ENCODE measurements around the gene MEF2C. TPM values are rescaled to one million over a fixed set of nuclear protein-coding genes. Genes with fewer than 3 reads are reported as not detected.
"Not testable (repeated sequence)": the region's sequence is repeated elsewhere in the genome, so short reads cannot be mapped to it uniquely, and the experiment has no call there.

MEF2C gene
- total RNA-seq, 3 donors from 2014 or later (not counting 1 experiment from before 2014, with no cell fraction given): 9.2 to 22.0 (median 18.3) TPM

DNA sequence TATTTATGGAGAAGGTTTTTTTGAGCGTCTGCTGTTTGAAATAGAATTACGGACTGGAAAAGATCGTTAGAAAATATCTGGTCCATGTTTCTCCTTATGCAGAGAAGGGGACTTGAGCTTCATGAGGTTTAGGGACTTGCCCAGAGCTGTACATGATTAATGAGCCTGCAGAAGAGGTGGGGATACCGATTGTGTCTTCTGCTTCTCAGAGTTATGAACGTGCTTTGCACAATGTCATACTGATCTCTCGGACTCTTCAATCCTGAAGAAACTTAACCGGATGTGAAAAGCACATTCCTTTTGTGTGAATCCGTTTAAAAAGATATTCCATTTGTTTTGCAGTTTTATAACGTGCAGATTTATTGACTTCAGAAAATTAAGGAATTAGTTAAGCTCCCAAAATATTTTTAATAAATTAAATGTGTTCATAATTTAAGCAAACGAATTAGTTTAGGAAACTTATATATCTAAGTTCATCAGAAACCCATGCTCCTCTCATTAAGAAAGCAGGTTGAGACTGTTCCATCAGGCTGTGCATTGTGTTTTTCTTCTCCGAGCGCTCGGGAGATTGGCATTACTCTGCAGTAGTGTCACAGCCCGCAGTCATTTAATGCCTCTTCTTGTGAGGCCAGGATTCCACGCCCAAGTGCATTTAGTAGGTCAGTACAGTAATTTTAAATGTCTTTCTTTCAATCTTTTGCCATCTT is 40.8 kb upstream of the MEF2C start:
- Mint-ChIP-seq H3K27ac (no peak overlapping the region), H3K4me3 (no peak overlapping the region), H3K9me3 (no peaks in the 10 kb centered on the region), H3K27me3 (ENCODE audit: low read depth in 2 of 2) (peaks cover 4 to 6% of the 10 kb centered on the region in 2 donors), H3K4me1 (no peaks in the 10 kb centered on the region), H3K36me3 (no peaks in the 10 kb centered on the region)
- no peaks in the 10 kb centered on the region for H3K4me1 ChIP-seq (ENCODE audit: control insufficient read depth, insufficient read depth, low read length)
- WGBS (ENCODE audit: insufficient coverage): 90% methylated on average over 13 of the region's 15 CpGs
- H3K27me3 ChIP-seq (ENCODE audit: control insufficient read depth, insufficient read depth, low read length): no peaks in the 10 kb centered on the region
- H3K27ac ChIP-seq (ENCODE audit: low read length): no peak overlapping the region
- TF ChIP-seq CTCF (IDR thresholded peaks at IDR 0.05): no peak
- H3K4me3 ChIP-seq (ENCODE audit: low read length): no peak overlapping the region
- H3K36me3 ChIP-seq (ENCODE audit: control insufficient read depth, insufficient read depth, low read length): no peaks in the 10 kb centered on the region
- no peak for DNase-seq
- intact Hi-C loops (cut with micrococcal nuclease): no loop called here
- H3K9me3 ChIP-seq (ENCODE audit: control insufficient read depth, insufficient read depth, low read length): no peaks in the 10 kb centered on the region
- no peak for ATAC-seq

DNA sequence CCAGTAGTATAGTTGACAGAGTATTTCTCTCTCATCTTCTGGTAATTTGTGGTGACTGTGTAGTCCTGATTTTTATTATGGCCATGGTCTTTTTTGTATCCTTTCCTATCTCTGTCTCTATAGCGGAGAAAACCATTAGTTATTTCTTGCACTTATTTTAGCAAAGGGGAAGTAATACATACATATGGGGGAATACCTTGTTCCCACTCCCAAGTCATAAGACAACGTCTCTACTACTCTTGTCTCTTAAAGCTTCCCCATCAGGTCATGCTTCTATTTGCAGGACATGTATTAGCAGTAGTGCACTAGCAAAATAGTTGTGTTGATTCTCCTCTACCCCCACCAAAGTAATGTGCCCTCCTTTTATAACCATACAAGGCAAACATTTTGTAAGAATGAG is 29.8 kb upstream of the MEF2C start:
- H3K9me3 ChIP-seq (ENCODE audit: control insufficient read depth, insufficient read depth, low read length); H3K36me3 Mint-ChIP-seq; H3K4me3 ChIP-seq (ENCODE audit: low read length); intact Hi-C loops (cut with micrococcal nuclease); H3K4me3 Mint-ChIP-seq; H3K27ac ChIP-seq (ENCODE audit: low read length); H3K27ac Mint-ChIP-seq; H3K27me3 ChIP-seq (ENCODE audit: control insufficient read depth, insufficient read depth, low read length); ATAC-seq; H3K27me3 Mint-ChIP-seq (ENCODE audit: low read depth in 2 of 2); H3K36me3 ChIP-seq (ENCODE audit: control insufficient read depth, insufficient read depth, low read length); H3K4me1 ChIP-seq (ENCODE audit: control insufficient read depth, insufficient read depth, low read length); H3K9me3 Mint-ChIP-seq; DNase-seq; H3K4me1 Mint-ChIP-seq: not testable (repeated sequence)
- no CpG with 5 or more reads among the region's 2 CpGs for WGBS (ENCODE audit: insufficient coverage)

DNA sequence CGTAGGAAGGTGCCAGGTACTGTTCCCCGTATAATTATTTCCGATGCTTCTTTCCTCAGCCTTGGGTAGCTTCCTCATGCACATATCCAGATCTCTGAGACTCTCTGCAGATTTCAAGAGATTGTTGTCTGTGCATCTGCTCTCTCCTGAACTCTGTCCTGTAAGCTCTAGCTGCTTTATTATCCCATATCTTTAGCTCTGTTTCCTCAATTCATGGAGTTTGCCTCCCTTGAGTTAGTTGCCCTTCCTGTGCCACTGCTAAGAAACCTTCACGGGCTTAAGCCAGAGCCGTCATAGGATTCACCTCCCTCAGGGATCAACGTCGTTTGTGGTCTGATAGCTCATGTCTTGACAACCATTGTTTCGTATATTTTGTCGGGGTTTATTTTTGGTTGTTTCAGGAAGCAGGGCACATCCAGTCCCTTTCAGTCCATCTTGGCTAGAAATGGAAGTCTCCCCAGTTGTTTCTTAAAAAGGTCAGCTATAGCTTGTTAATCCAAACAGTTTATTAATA is 28.1 kb upstream of the MEF2C start:
- H3K27ac Mint-ChIP-seq; H3K4me1 Mint-ChIP-seq; H3K4me3 ChIP-seq (ENCODE audit: low read length); H3K9me3 Mint-ChIP-seq; intact Hi-C loops (cut with micrococcal nuclease); H3K36me3 ChIP-seq (ENCODE audit: control insufficient read depth, insufficient read depth, low read length); ATAC-seq; H3K9me3 ChIP-seq (ENCODE audit: control insufficient read depth, insufficient read depth, low read length); H3K4me3 Mint-ChIP-seq; H3K27me3 Mint-ChIP-seq (ENCODE audit: low read depth in 2 of 2); H3K27me3 ChIP-seq (ENCODE audit: control insufficient read depth, insufficient read depth, low read length); DNase-seq; H3K4me1 ChIP-seq (ENCODE audit: control insufficient read depth, insufficient read depth, low read length); H3K27ac ChIP-seq (ENCODE audit: low read length); H3K36me3 Mint-ChIP-seq: not testable (repeated sequence)
- WGBS (ENCODE audit: insufficient coverage): 92% methylated on average over 4 of the region's 9 CpGs

DNA sequence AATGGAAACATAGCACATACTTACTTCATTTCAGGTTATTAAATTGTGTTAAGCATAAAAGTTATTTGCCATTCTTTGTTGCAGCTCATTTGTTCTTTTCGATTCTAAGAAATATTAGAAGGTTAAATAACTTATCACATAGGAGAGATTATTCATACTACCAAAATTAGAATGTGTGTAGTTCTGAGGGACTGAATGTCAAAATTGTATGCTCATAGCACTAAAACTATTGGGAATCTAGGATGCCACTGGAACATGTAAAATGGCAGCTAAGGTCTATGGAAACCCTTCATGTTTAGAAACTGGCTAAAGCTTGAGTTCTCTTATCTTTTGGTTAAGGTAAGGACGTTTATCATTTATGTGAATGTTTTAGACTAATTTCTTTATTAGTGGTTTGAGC is 21.5 kb upstream of the MEF2C start:
- WGBS (ENCODE audit: insufficient coverage): no CpG with 5 or more reads among the region's 2 CpGs
- H3K36me3 Mint-ChIP-seq; DNase-seq; H3K4me1 Mint-ChIP-seq; H3K27me3 ChIP-seq (ENCODE audit: control insufficient read depth, insufficient read depth, low read length); H3K4me1 ChIP-seq (ENCODE audit: control insufficient read depth, insufficient read depth, low read length); H3K4me3 ChIP-seq (ENCODE audit: low read length); H3K9me3 ChIP-seq (ENCODE audit: control insufficient read depth, insufficient read depth, low read length); H3K27ac ChIP-seq (ENCODE audit: low read length); H3K9me3 Mint-ChIP-seq; H3K27ac Mint-ChIP-seq; H3K36me3 ChIP-seq (ENCODE audit: control insufficient read depth, insufficient read depth, low read length); ATAC-seq; intact Hi-C loops (cut with micrococcal nuclease); H3K4me3 Mint-ChIP-seq; H3K27me3 Mint-ChIP-seq (ENCODE audit: low read depth in 2 of 2): not testable (repeated sequence)

DNA sequence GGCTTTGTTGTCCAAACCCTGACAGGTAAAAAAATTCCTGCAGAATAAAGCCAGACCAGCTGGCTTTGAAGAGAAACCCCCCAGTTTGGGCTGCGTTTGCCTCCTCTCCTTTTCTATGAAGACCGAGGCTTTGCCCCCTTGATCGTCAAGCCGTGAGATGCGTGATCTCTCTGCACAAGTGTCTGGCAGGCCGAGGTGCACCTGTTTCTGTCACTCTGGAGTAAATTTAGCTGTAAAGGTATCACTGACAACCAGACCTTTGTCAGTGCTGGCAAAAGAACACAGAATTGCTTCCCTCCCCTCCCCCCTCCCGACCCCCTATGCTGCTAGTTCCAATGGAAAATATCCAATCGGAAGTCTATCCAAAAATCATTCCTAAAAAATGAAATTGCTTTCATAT is 21.0 kb upstream of the MEF2C start:
- ATAC-seq; H3K4me1 ChIP-seq (ENCODE audit: control insufficient read depth, insufficient read depth, low read length); H3K9me3 Mint-ChIP-seq; H3K27ac Mint-ChIP-seq; H3K4me3 ChIP-seq (ENCODE audit: low read length); H3K36me3 ChIP-seq (ENCODE audit: control insufficient read depth, insufficient read depth, low read length); H3K27ac ChIP-seq (ENCODE audit: low read length); H3K27me3 ChIP-seq (ENCODE audit: control insufficient read depth, insufficient read depth, low read length); H3K27me3 Mint-ChIP-seq (ENCODE audit: low read depth in 2 of 2); H3K9me3 ChIP-seq (ENCODE audit: control insufficient read depth, insufficient read depth, low read length); H3K36me3 Mint-ChIP-seq; H3K4me1 Mint-ChIP-seq; intact Hi-C loops (cut with micrococcal nuclease); DNase-seq; H3K4me3 Mint-ChIP-seq: not testable (repeated sequence)
- WGBS (ENCODE audit: insufficient coverage): no CpG with 5 or more reads among the region's 8 CpGs

GRCh38 chr5:88901077-88901476 is 18.1 kb upstream of the MEF2C start:
- H3K4me1 ChIP-seq (ENCODE audit: control insufficient read depth, insufficient read depth, low read length); H3K27me3 Mint-ChIP-seq (ENCODE audit: low read depth in 2 of 2); intact Hi-C loops (cut with micrococcal nuclease): not testable (repeated sequence)

More at GRCh38 chr5:88901077-88901476, 18.1 kb upstream of the MEF2C start:
- H3K4me3 ChIP-seq (ENCODE audit: low read length); H3K36me3 ChIP-seq (ENCODE audit: control insufficient read depth, insufficient read depth, low read length); H3K9me3 ChIP-seq (ENCODE audit: control insufficient read depth, insufficient read depth, low read length); H3K27ac ChIP-seq (ENCODE audit: low read length); H3K36me3 Mint-ChIP-seq; H3K4me3 Mint-ChIP-seq; H3K4me1 Mint-ChIP-seq; DNase-seq; H3K27ac Mint-ChIP-seq; ATAC-seq; H3K27me3 ChIP-seq (ENCODE audit: control insufficient read depth, insufficient read depth, low read length); H3K9me3 Mint-ChIP-seq: not testable (repeated sequence)

All from natural killer cell (primary cell).